SK-N-SH treated with all-trans-retinoic acid at 6 μM for 48 hours (cell line): ENCODE measurements around the gene TSEN34.
"Not testable (repeated sequence)": the region's sequence is repeated elsewhere in the genome, so short reads cannot be mapped to it uniquely, and the experiment has no call there.

Experiments
- BACH2 ChIP-seq: fragments of 250-450 bp; sonication (Bioruptor Pico); IDR thresholded peaks from 2 replicates; pipeline ENCODE4 v1.9.0; 2021; ENCODE audit warnings: mild to moderate bottlenecking, borderline replicate concordance
- CREB5 ChIP-seq: fragments of 250-450 bp; sonication (Bioruptor Pico); IDR thresholded peaks from 2 replicates; pipeline ENCODE4 v1.5.1; 2020; ENCODE audit warnings: low read depth, mild to moderate bottlenecking, moderate library complexity
- ESRRG ChIP-seq: fragments of 250-450 bp; sonication (Bioruptor Pico); IDR thresholded peaks from 2 replicates; pipeline ENCODE4 v1.6.1; 2021; ENCODE audit warnings: mild to moderate bottlenecking
- GLIS3 ChIP-seq: fragments of 250-450 bp; sonication (Bioruptor Pico); IDR thresholded peaks from 2 replicates; pipeline ENCODE4 v1.5.0; 2020; ENCODE audit warnings: mild to moderate bottlenecking, moderate library complexity
- ISL1 ChIP-seq: fragments of 250-450 bp; sonication (Bioruptor Pico); IDR thresholded peaks from 2 replicates; pipeline ENCODE4 v2.1.2; 2022; ENCODE audit warnings: mild to moderate bottlenecking, moderate library complexity
- OSR1 ChIP-seq: fragments of 250-450 bp; sonication (Bioruptor Pico); IDR thresholded peaks from 2 replicates; pipeline ENCODE4 v1.8.0; 2022; ENCODE audit warnings: moderate library complexity, mild to moderate bottlenecking, inconsistent platforms
- PATZ1 ChIP-seq: fragments of 250-450 bp; sonication (Bioruptor Pico); IDR thresholded peaks from 2 replicates; pipeline ENCODE4 v1.8.0; 2020; ENCODE audit warnings: mild to moderate bottlenecking, moderate library complexity, borderline replicate concordance
- POU6F1 ChIP-seq: fragments of 250-450 bp; sonication (Bioruptor Pico); IDR thresholded peaks from 2 replicates; pipeline ENCODE4 v1.8.0; 2021; ENCODE audit warnings: low read depth, mild to moderate bottlenecking, moderate library complexity, borderline replicate concordance
- RARB ChIP-seq: fragments of 250-450 bp; sonication (Bioruptor Pico); IDR thresholded peaks from 2 replicates; pipeline ENCODE4 v1.8.0; 2021; ENCODE audit warnings: mild to moderate bottlenecking, moderate library complexity
- TCF4 ChIP-seq: fragments of 250-450 bp; sonication (Bioruptor Pico); IDR thresholded peaks from 2 replicates; pipeline ENCODE4 v1.8.0; 2021; ENCODE audit warnings: mild to moderate bottlenecking, moderate library complexity, borderline replicate concordance
- TSHZ2 ChIP-seq: fragments of 250-450 bp; sonication (Bioruptor Pico); IDR thresholded peaks from 2 replicates; pipeline ENCODE4 v1.5.0; 2020; ENCODE audit warnings: mild to moderate bottlenecking, moderate library complexity
- ZFP3 ChIP-seq: fragments of 250-450 bp; sonication (Bioruptor Pico); IDR thresholded peaks from 2 replicates; pipeline ENCODE4 v1.5.0; 2020; ENCODE audit warnings: mild to moderate bottlenecking, moderate library complexity
- ZFP30 ChIP-seq: fragments of 450-650 bp; formaldehyde crosslinking; IDR thresholded peaks from 2 replicates; pipeline ENCODE4 v1.5.0; 2022; ENCODE audit warnings: mild to moderate bottlenecking, moderate library complexity
- ZNF8 ChIP-seq: fragments of 450-650 bp; formaldehyde crosslinking; IDR thresholded peaks from 2 replicates; pipeline ENCODE4 v1.5.0; 2020; ENCODE audit warnings: mild to moderate bottlenecking, moderate library complexity

GRCh38 chr19:54171736-54172431 is 19.2 kb upstream of the TSEN34 start:
- not testable (repeated sequence) for TF ChIP-seq BACH2 (CRISPR knock-in tag); POU6F1 (CRISPR knock-in tag); ZFP3 (CRISPR knock-in tag); ZFP30 (CRISPR knock-in tag); ISL1; RARB (CRISPR knock-in tag); TCF4 (CRISPR knock-in tag); TSHZ2 (CRISPR knock-in tag); GLIS3 (CRISPR knock-in tag); OSR1 (CRISPR knock-in tag); CREB5 (CRISPR knock-in tag); ESRRG (CRISPR knock-in tag); PATZ1 (CRISPR knock-in tag); ZNF8 (CRISPR knock-in tag)
